Measurements from ENCODE around the gene SLC15A1.
"Not testable (repeated sequence)": the region's sequence is repeated elsewhere in the genome, so short reads cannot be mapped to it uniquely, and the experiment has no call there.

SLC15A1 gene

DNA sequence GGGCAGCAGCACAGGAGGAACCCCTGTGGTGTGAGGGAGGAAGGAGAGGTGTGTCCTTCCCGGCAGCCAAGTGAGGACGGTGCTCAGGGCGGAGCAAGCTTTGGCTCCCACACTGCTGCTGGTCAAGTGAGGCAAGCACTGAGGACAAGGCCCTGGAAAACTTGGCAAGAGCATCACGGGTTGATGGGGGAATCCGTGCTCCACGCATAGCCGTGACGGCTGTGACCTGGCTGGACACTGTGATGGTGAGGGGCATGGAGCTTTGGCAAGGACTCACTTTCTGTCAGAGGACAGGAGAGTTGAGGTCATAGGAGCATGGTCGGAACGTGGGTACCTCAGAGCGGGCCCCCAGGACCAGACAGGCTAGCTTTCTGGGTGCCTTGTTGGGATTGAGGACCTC lies 29.0 kb upstream of the SLC15A1 start:
- no peak for DNase-seq (ENCODE audit: low read depth in 3 of 3)

- no peak for DNase-seq (ENCODE audit: low read depth in 3 of 3)
Observed at GRCh38 chr13:98781045-98781444, 28.6 kb upstream of the SLC15A1 start.

GRCh38 chr13:98780451-98780850 lies 28.0 kb upstream of the SLC15A1 start:
- no peak for DNase-seq (ENCODE audit: low read depth in 3 of 3)

DNA sequence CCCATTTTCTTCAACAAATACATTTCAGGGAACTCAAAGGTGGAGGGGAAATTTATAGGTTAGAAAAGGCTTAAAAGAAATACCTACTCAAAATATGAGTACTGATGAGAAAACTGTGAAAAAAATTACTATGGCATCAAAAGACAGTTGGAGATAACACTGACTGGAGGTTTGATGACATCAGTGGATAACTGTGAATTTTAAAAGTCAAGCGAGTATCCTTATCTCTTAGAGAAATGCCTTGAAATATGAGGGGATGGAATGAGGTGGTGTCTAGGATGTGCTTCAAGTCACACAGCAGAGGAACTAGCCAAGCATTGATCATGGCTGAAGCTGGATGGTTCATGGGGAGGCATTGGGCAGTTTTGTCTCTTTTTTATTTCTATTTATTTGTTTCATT lies 27.2 kb upstream of the SLC15A1 start:
- DNase-seq (ENCODE audit: low read depth in 3 of 3) = no peak

GRCh38 chr13:98778749-98779148 lies 26.3 kb upstream of the SLC15A1 start:
- no peak for DNase-seq (ENCODE audit: low read depth in 3 of 3)

DNA sequence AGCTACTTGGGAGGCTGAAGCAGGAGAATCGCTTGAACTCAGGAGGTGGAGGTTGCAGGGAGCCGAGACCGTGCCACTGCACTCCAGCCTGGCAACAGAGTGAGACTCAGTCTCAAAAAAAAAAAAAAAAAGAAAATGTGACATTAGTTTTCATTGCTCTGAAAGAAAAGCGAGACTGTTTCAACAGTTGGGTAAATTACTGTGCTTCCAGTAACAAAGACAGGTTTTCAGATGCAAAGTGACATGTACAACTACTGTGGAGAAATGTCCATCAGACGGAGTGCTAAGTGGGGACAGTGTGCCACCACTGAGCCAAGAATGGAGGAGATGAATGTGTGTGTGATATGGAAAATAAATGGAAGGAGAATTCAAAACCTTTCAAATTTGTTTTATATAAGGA lies 24.2 kb upstream of the SLC15A1 start:
- DNase-seq (ENCODE audit: low read depth in 3 of 3) = no peak

- no peak for DNase-seq (ENCODE audit: low read depth in 3 of 3)
Observed at GRCh38 chr13:98775844-98776598, 23.5 kb upstream of the SLC15A1 start.

DNA sequence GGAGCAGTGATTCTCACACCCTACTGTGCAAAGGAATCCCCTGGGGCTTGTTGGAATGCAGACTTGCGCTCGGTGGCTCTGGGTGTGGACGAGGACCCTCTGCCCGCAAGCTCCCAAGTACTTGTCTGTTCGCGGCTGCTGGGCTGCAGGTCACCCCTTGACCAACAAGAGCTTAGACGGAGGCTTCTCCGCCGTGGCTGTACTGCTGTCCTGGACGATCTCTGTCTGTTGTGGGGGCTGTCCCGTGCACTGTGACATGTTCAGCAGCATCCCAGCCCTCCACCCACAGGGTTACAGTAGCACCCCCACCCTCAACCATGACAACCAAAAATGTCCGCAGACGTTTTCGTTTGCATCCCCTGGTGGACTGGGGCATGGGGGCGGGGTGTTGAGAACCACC lies 22.9 kb upstream of the SLC15A1 start:
- DNase-seq (ENCODE audit: low read depth in 3 of 3) = no peak

DNA sequence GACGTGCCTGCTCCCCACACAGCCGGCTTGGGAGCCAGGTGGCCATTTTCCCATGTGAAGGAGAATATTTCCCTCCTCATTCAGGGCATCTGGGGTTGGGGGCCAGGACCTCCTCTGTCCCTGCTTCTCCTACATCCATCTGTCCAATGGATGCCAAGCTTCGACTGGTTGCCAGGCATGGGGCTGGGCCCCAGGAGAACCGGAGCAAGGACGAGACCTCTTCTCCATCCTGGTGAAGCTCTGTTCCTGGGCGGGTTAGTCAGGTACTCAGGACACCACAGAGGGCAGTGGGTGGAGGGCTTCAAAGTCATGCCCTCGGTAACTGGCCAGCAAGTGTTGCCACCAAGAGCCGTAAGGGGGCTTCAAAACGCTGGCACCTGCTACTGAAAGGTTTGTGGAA lies 22.3 kb upstream of the SLC15A1 start:
- no peak for DNase-seq (ENCODE audit: low read depth in 3 of 3)

- DNase-seq (ENCODE audit: low read depth in 3 of 3) = no peak
Observed at GRCh38 chr13:98773921-98774320, 21.4 kb upstream of the SLC15A1 start.

GRCh38 chr13:98772794-98773452 lies 20.5 kb upstream of the SLC15A1 start:
- DNase-seq (ENCODE audit: low read depth in 3 of 3) = no peak

DNA sequence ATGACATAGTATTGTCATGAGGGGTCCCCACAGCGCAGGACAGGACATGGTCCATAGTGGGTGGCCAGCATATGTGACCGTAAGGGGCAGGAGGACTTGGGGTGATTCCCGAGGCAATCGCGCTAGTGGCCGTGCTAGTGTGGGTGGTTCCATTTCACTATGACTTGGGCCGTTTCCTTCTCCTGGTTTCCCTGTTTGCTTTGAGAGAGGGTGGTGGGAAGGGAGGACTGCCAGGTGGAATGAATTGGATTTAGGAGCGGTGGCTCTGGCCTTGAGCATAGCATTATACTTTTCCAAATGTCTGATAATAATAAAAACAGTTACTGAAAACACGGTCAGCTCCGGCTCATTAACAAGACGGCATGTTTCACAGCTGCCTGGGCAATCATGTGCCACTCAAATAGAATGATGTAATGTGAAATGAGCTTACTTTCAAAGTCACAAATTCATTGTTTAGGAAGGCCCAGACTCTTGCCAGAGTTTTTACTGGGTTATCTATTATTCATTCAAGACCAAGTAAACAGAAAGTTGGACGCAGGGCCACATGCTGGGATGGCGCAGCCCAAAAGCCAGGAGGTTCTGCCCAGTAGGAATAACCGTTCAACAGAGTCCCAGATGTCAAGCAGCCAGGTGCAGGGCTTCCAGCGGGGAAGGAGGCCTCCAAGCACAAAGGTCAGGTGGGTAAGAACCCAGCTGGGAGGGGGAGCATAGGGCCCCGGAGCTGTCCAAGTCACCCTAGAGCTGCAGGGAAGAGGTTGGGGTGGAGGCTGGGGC lies 19.6 kb upstream of the SLC15A1 start:
- DNase-seq (ENCODE audit: low read depth in 3 of 3) = no peak

GRCh38 chr13:98769736-98770135 lies 17.3 kb upstream of the SLC15A1 start:
- no peak for DNase-seq (ENCODE audit: low read depth in 3 of 3)

GRCh38 chr13:98768522-98768921 lies 16.1 kb upstream of the SLC15A1 start:
- no peak for DNase-seq (ENCODE audit: low read depth in 3 of 3)

- no peak for DNase-seq (ENCODE audit: low read depth in 3 of 3)
Observed at GRCh38 chr13:98766697-98767096, 14.2 kb upstream of the SLC15A1 start.

DNA sequence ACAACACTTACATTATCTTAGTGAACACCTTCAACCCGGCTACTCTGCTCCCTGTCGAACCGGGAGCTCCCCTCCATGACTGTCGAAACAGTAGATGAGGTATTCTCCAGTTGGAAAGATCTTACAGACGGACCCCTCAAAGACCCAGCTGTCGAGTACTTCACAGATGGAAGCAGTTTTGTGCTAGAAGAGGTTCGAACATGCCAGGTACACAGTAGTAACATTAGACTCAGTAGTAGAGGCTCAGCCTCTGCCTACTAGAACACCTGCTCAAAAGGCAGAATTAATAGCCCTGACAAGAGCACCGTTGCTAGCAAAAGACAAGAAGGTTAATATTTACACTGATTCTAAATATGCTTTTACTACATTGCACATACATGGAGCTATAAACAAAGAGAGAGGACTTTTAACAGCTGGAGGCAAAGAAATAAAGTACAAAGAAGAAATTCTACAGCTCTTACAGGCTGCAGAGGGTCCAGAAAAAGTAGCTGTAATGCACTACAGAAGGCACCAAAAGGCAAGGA lies 13.6 kb upstream of the SLC15A1 start:
- DNase-seq (ENCODE audit: low read depth in 3 of 3) = no peak

DNA sequence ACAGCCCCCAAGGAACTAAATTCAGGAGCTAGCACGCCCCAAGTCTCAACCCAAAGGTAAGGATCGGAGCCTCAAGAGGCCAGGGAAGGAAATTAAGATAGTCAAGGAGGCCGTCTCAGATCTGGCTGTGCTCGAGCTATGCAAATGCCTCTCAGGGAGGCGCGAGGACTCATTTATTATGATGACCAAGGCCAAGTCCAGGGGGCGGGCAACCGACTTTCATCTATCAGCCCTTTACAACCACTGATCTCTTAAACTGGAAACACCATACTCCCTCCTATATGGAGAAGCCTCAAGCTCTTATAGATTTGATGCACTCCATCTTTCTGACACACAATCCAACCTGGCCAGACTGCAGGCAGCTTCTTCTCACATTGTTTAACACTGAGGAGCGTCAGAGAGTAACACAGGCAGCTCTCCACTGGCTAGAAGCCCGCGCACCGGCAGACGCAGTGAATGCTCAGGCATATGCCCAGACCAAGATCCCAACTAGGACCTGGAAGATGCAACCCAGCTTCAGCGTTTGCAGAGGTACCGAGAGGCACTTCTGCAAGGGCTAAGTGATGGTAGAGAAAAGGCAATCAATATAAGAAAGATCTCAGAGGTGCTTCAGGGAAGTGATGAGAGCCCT lies 9.6 kb upstream of the SLC15A1 start:
- DNase-seq (ENCODE audit: low read depth in 3 of 3) = no peak

DNA sequence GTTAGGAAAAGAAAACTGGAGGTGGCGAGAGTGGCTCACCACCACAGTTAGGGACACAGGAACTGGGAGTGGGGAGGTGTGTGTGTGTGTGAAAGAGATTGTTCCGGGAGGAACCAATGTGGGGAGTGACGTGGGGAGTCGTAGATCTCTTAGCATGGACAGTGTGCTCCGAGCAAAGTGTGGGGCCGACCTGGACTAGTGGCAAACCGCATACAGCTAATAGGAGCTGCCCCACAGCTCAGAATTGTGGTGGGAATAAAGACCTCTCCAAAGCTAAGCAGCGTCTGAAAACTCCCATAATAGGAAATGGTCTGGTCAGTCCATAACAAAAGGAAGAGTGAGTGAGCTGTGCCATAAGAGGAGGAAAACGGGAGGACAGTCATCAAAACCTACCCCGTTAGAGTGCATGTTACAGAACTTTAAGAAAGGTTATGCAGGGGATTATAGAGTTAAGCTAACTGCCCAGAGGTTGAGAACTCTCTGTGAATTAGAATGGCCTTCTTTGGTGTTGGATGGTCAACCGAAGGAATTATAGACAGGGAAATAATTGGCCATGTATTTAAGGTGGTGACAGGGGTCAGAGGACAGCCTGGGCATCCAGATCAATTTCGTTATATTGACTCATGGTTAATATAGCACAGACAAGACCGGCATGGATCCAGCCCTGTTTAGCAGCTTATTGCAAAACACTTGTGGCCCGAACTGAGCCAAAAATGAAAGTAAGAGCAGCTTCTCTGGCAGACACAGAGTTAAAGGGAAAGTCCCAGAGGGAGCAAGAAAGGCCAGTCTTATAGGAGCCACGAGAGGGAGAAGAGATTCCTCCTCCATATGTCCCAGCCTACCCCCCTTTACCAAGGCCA lies 8.9 kb upstream of the SLC15A1 start:
- DNase-seq (ENCODE audit: low read depth in 3 of 3) = no peak

DNA sequence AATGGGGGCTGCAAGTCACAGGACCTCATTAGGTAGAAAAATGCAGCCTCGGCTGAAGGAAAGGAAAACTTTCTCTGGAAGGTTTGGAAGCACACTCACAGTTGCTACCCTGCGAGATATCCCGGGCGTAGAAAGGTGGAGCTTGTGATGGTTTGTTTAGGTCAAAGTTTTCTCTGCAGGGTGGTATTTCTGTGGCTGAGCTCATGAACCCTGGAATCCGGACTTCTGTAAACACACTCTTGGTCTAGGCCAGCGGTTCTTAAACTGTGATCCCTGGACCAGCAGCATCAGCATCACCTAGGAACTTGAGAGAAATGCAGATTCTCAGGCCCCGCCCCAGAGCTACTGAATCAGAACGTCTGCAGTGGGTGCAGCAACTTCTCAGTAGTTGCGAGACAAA lies 3.3 kb upstream of the SLC15A1 start:
- DNase-seq (ENCODE audit: low read depth in 3 of 3) = no peak

DNA sequence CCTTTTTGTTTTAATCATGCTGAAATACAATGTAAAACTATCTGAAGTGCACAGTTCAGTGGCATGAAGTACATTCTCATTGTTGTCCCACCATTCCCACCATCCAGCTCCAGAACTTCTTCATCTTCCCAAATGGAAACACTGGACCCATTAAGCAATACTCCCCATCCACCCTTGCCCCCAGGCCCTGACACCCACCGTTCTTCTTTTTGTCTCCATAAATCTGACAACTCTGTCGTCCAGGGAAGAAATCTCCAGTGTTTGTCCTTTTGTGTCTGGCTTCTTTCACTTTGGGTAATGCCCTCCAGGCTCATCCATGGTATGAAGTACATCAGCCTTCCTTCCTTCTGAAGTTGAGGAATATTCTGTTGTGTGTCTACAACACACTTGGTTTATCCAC lies 2.6 kb upstream of the SLC15A1 start:
- DNase-seq (ENCODE audit: low read depth in 3 of 3) = no peak

GRCh38 chr13:98754468-98754867 lies 2.0 kb upstream of the SLC15A1 start:
- not testable (repeated sequence) for DNase-seq (ENCODE audit: low read depth in 3 of 3)
